ENCODE measurements around the gene NUTM2F.
"Not testable (repeated sequence)": the region's sequence is repeated elsewhere in the genome, so short reads cannot be mapped to it uniquely, and the experiment has no call there.

Gene NUTM2F

GRCh38 chr9:94328544-94328943 lies at the start of gene NUTM2F:
Gene NUTM2F, minus strand, starts transcription at chr9:94328644. Its CDS starts 21 bp downstream, at chr9:94328623.
- DNase-seq, result not testable (repeated sequence)

- not testable (repeated sequence) for DNase-seq
These were observed 46.8 kb upstream of the NUTM2F start for GRCh38 chr9:94375197-94375596.

GRCh38 chr9:94374176-94375056 lies 46.0 kb upstream of the NUTM2F start:
- peak; percentile 84 for DNase-seq

- DNase-seq, result not testable (repeated sequence)
These were observed 45.3 kb upstream of the NUTM2F start for GRCh38 chr9:94373779-94374175.

- DNase-seq, result not testable (repeated sequence)
These were observed 41.8 kb upstream of the NUTM2F start for GRCh38 chr9:94370266-94370665.

GRCh38 chr9:94364093-94364614 lies 35.7 kb upstream of the NUTM2F start:
- not testable (repeated sequence) for DNase-seq

- DNase-seq, result not testable (repeated sequence)
These were observed 28.7 kb upstream of the NUTM2F start for GRCh38 chr9:94357158-94357557.

- not testable (repeated sequence) for DNase-seq
These were observed 23.7 kb upstream of the NUTM2F start for GRCh38 chr9:94351901-94352723.

- DNase-seq, result not testable (repeated sequence)
These were observed 20.3 kb upstream of the NUTM2F start for GRCh38 chr9:94348754-94349153.

GRCh38 chr9:94347451-94347850 lies 19.0 kb upstream of the NUTM2F start:
- not testable (repeated sequence) for DNase-seq

GRCh38 chr9:94341703-94342102 lies 13.3 kb upstream of the NUTM2F start:
- not testable (repeated sequence) for DNase-seq

GRCh38 chr9:94340750-94341149 lies 12.3 kb upstream of the NUTM2F start:
- not testable (repeated sequence) for DNase-seq

- DNase-seq, result not testable (repeated sequence)
These were observed 11.2 kb upstream of the NUTM2F start for GRCh38 chr9:94339657-94340056.

- not testable (repeated sequence) for DNase-seq
These were observed 10.3 kb upstream of the NUTM2F start for GRCh38 chr9:94338723-94339122.

GRCh38 chr9:94336445-94336844 lies 8.0 kb upstream of the NUTM2F start:
- not testable (repeated sequence) for DNase-seq

GRCh38 chr9:94325583-94325982 lies 2.9 kb downstream of the NUTM2F start:
- not testable (repeated sequence) for DNase-seq

- DNase-seq, result not testable (repeated sequence)
These were observed 5.2 kb downstream of the NUTM2F start for GRCh38 chr9:94323153-94323798.

- not testable (repeated sequence) for DNase-seq
These were observed 6.0 kb downstream of the NUTM2F start for GRCh38 chr9:94322342-94322940.

- DNase-seq, result not testable (repeated sequence)
These were observed 10.3 kb downstream of the NUTM2F start for GRCh38 chr9:94317949-94318657.

- DNase-seq, result not testable (repeated sequence)
These were observed 12.2 kb downstream of the NUTM2F start for GRCh38 chr9:94316236-94316635.

Data from activated CD4-positive, alpha-beta T cell treated with anti-CD3 and anti-CD28 coated beads, Interleukin-2, amount 50 U/mL, for 1 hour (primary cell).